Heart left ventricle (tissue), 16 donors: ENCODE measurements around the gene UVRAG. TPM values are rescaled to one million over a fixed set of nuclear protein-coding genes. Genes with fewer than 3 reads are reported as not detected.
A peak's percentile ranks its signal among the peaks of the same experiment; 100 is the strongest.

Source experiments
- ATAC-seq, 4 donors: fragments of 200-7000 bp; cut with Tn5 transposase; one replicate each; pipeline ENCODE4 v1.9.1; 2020 to 2022; ENCODE audit warnings: moderate library complexity in 4 of 4, mild to moderate bottlenecking in 3 of 4, moderate number of reproducible peaks in 1 of 4
- DNase-seq, 5 donors: peaks; one replicate each; pipeline ENCODE4 v3.0.0-alpha.2; 2020
- H3K27ac ChIP-seq, 12 donors: fragments of 200-600 bp; sonication (generic) in 4 of 12; one replicate each; pipeline versions ENCODE4 v1.5.0 to v1.8.0; 2016 to 2022; ENCODE audit warnings: mild to moderate bottlenecking in 2 of 12
- H3K27me3 ChIP-seq, 9 donors: fragments of 200-600 bp; sonication (generic) in 2 of 9; one replicate each; pipeline versions ENCODE4 v1.5.1 to v1.8.0; 2016 to 2022; ENCODE audit warnings: mild to moderate bottlenecking in 3 of 9
- H3K36me3 ChIP-seq, 9 donors: fragments of 200-600 bp; sonication (generic) in 2 of 9; one replicate each; pipeline versions ENCODE4 v1.5.0 to v1.8.0; 2018 to 2022; ENCODE audit warnings: mild to moderate bottlenecking in 2 of 9
- H3K4me1 ChIP-seq, 12 donors: fragments of 200-600 bp; sonication (generic) in 4 of 12; one replicate each; pipeline versions ENCODE4 v1.5.0 to v1.8.0; 2016 to 2022; ENCODE audit warnings: mild to moderate bottlenecking in 3 of 12
- H3K4me3 ChIP-seq, 12 donors: fragments of 200-600 bp; sonication (generic) in 4 of 12; one replicate each; pipeline versions ENCODE4 v1.5.0 to v1.8.0; 2017 to 2022; ENCODE audit warnings: mild to moderate bottlenecking in 9 of 12, moderate library complexity in 4 of 12
- H3K9me3 ChIP-seq, 12 donors: fragments of 200-600 bp; sonication (generic) in 4 of 12; one replicate each; pipeline versions ENCODE4 v1.5.0 to v1.8.0; 2016 to 2022; ENCODE audit warnings: mild to moderate bottlenecking in 1 of 12
- POLR2A ChIP-seq, 2 donors: fragments of 450-650 bp; IDR thresholded peaks; one replicate each; pipeline ENCODE4 v1.6.1; 2017; ENCODE audit warnings: antibody characterized with exemption in 2 of 2, mild to moderate bottlenecking in 2 of 2, moderate library complexity in 2 of 2
- WGBS, 4 donors: extraction: QIAGEN DNeasy Blood & Tissue Kit in 2 of 4; methylation state at CpG; one replicate each; pipeline versions ENCODE4 v1.1.5 to v1.1.7; 2013 to 2018; 5-methylcytosine and 5-hydroxymethylcytosine counted together
- intact Hi-C, 10 donors: fragments of 100-400 bp; cut with DNase I; formaldehyde crosslinking; loops; one replicate each; pipeline versions ENCODE4 v1.11.1 to v1.14.2; 2022
- polyA plus RNA-seq, 2 donors: library from polyadenylated mRNA; stranded (reverse); fragments of 200-250 nt; gene quantifications; one replicate each; pipeline ENCODE4 v1.2.3, GENCODE V29; 2013
- total RNA-seq, 9 donors: library from RNA; depleted of rRNA in 2 of 9; stranded (reverse); fragments of >200 nt in 2 of 9; fragmentation: NEBNext Ultra II Directional in 3 of 9; extraction: Animal tissue kit (Norgen Biotek cat#: 25700) in 3 of 9; gene quantifications; one replicate each; pipeline versions ENCODE4 v1.1.0 to v1.2.4, GENCODE V29; 2016 to 2023
- TF ChIP-seq, protein P1 (sequence below), 12 donors: fragments of 200-600 bp; sonication (generic) in 4 of 12; IDR thresholded peaks; one replicate each; pipeline versions ENCODE4 v1.5.0 to v1.8.0; 2018 to 2022; ENCODE audit warnings: antibody characterized with exemption in 12 of 12, mild to moderate bottlenecking in 5 of 12
- donor health status: ischemic (EF 13 %, LVEDD 7.1; RV severe dilation, severe dysfunction).
- donor health status: healthy with polysubstance abuse.
- donor health status: DM: no; HTN: yes; CAD: no.
- donor health status: DM: no; HTN: no; CAD: no.
- donor health status: ischemic (EF 25% LVEDD 6.9; RV normal size, moderate dysfunction).
- donor health status: ischemic (EF 25% LVEDD 5.7; RV mildly dilated, moderate dysfunction).
- donor health status: healthy.
- donor health status: DM: yes; HTN: yes; CAD: no.
- donor health status: ischemic (EF 35%, LVEDD 5.7; RV mildly dilated, moderate dysfunction).
- donor health status: nonischemic (EF 11% LVEDD 7.7; RV severe dilation, severe dysfunction).
- donor health status: DM: yes; HTN: yes; CAD: no.
- donor health status: PGD.
- donor health status: ischemic (EF 29% LVEDD 5.4; RV normal size, mild dysfunction).
- donor health status: nonischemic (EF 23%, LVEDD 6.1; RV moderate dilation, normal function).

UVRAG gene
- total and polyA plus RNA-seq, 11 donors = 4.5 to 22.6 (median 15.0) TPM

DNA sequence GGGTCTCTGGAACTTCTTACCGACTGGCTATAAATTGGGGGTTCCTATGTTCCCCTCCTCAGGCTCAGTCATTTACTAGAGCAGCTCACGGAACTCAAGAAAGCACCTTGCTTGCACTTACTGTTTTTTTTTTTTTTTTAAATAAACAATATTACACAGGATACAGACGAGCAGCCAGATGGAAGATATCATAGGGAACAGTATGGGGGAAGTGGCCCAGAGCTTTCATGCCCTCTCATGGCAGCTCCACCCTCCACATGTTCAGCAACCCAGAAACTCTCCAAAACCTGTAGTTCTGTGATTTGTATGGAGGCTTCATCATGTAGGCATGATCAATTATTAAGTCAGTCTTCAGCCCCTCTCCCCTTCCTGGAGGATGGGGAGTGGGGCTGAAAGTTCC, 7.5 kb downstream of the UVRAG start:
- intact Hi-C loops = no loop called here
- Histone ChIP-seq H3K9me3 (no peaks in the 10 kb centered on the region), H3K27me3 (no peaks in the 10 kb centered on the region), H3K4me1 (peaks cover 0 to 77% (median 28%) of the 10 kb centered on the region in 12 donors), H3K4me3 (no peak overlapping the region), H3K27ac (peak overlapping the region in 1 of 12 donors; percentile 45), H3K36me3 (no peaks in the 10 kb centered on the region)
- DNase-seq (no peak), ATAC-seq (no peak)
- WGBS, 4 donors = 66 to 82% (median 72%) methylated on average over 3 of the region's 3 CpGs
- TF ChIP-seq, protein P1, sequence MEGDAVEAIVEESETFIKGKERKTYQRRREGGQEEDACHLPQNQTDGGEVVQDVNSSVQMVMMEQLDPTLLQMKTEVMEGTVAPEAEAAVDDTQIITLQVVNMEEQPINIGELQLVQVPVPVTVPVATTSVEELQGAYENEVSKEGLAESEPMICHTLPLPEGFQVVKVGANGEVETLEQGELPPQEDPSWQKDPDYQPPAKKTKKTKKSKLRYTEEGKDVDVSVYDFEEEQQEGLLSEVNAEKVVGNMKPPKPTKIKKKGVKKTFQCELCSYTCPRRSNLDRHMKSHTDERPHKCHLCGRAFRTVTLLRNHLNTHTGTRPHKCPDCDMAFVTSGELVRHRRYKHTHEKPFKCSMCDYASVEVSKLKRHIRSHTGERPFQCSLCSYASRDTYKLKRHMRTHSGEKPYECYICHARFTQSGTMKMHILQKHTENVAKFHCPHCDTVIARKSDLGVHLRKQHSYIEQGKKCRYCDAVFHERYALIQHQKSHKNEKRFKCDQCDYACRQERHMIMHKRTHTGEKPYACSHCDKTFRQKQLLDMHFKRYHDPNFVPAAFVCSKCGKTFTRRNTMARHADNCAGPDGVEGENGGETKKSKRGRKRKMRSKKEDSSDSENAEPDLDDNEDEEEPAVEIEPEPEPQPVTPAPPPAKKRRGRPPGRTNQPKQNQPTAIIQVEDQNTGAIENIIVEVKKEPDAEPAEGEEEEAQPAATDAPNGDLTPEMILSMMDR (IDR thresholded peaks at IDR 0.05) = no peak
- TF ChIP-seq POLR2A (IDR thresholded peaks at IDR 0.05) = no peak

DNA sequence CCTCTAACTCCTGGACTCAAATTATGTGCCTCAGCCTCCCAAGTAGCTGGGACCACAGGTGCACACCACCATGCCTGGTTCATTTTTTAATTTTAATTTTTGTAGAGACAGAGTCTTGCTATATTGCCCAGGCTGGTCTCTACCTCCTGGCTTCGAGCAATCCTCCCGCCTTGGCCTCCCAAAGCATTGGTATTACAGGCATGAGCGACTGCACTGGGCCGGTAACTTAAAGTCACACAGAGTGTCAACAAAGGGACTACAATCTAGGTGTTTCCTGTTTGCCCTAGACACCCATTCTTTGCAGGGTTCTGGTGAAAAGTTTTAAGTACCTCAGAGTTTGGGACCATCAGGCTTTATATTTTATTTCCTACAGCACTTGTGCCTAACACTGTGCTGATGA, 8.4 kb downstream of the UVRAG start:
- Histone ChIP-seq H3K27ac (peak overlapping the region in 4 of 12 donors; percentile 15 to 93 (median 31)), H3K4me1 (peaks cover 0 to 77% (median 35%) of the 10 kb centered on the region in 12 donors)
- 80 to 89% (median 85%) methylated on average over 4 of the region's 4 CpGs for WGBS, 4 donors

DNA sequence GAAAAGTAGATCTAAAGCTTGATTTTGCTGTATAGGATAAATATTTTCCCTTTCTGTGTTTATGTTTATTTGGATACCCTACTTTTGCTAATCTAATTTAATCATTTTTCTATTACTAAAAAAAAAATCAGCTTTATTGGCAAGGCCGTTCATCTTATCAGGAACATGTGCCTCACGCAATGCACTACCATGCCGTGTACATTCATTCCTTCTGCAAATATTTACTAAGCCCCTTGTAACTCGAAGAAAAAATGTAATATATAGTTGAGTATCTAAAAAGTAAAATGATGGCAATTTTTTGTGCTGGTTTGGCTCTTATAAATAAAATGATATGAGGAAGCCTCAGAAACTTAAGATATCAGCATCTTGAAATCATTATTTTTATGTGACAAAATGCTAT, 8.9 kb downstream of the UVRAG start:
- Histone ChIP-seq H3K9me3 (no peaks in the 10 kb centered on the region), H3K4me3 (peak overlapping the region in 5 of 12 donors; percentile 1 to 32 (median 10)), H3K36me3 (no peaks in the 10 kb centered on the region), H3K4me1 (peaks cover 0 to 75% (median 36%) of the 10 kb centered on the region in 12 donors), H3K27ac (peak overlapping the region in 5 of 12 donors; percentile 15 to 93 (median 34)), H3K27me3 (no peaks in the 10 kb centered on the region)
- no peak for TF ChIP-seq POLR2A (IDR thresholded peaks at IDR 0.05)
- TF ChIP-seq, protein P1 (IDR thresholded peaks at IDR 0.05) = no peak
- 31 to 52% (median 47%) methylated on average over 4 of the region's 4 CpGs for WGBS, 4 donors
- intact Hi-C loops = no loop called here
- DNase-seq (no peak), ATAC-seq (no peak)

More for the DNA sequence above, 8.4 kb downstream of the UVRAG start:
- TF ChIP-seq POLR2A (IDR thresholded peaks at IDR 0.05) = no peak
- TF ChIP-seq, protein P1 (IDR thresholded peaks at IDR 0.05) = no peak
- intact Hi-C loops = no loop called here
- no peak overlapping the region for H3K4me3 ChIP-seq
- ATAC-seq = no peak
- H3K9me3 ChIP-seq = no peaks in the 10 kb centered on the region
- H3K27me3 ChIP-seq = no peaks in the 10 kb centered on the region
- no peaks in the 10 kb centered on the region for H3K36me3 ChIP-seq
- no peak for DNase-seq

DNA sequence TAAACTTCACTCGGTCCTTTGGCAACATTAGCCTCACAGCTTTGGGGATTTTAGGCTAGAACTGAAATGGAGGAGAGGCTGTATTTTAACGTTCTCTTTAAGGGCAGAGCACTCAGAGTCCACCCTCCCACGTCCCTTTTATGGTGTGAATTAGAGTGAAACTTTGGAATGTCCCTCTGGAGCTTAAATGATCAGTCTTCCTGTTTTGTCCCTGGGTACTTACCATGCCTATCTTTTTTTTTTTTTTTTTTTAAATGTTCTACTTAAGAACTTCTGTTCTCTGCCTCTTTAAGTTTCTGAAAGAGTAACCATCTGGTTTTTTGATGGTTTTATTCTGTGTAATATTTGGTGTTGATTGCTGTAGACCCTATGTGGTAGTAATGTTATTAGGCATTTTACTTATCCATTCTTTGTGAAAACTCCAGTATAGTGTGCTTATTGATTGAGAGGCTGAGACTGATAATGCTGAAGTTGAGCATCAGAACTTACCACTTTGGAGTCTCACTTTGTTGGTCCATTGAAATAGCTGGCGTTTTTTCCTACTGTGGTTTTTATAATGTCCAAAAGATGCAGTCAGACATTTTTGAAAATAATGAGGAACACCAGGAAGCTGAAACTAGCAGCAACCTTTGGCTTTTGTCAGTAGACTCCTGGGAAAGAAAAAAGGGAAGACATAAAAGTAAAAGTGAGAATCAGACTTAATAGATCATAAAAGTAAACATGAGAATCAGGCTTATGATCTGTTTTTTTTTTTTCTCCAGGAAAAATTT, 11.6 kb downstream of the UVRAG start:
- H3K27ac ChIP-seq = peak overlapping the region; percentile 67 to 93 (median 81)
- H3K9me3 ChIP-seq = no peaks in the 10 kb centered on the region
- H3K36me3 ChIP-seq = no peaks in the 10 kb centered on the region
- WGBS, 4 donors = 19 to 48% (median 30%) methylated on average over 4 of the region's 4 CpGs
- TF ChIP-seq, protein P1 (IDR thresholded peaks at IDR 0.05) = no peak
- no peak for TF ChIP-seq POLR2A (IDR thresholded peaks at IDR 0.05)
- H3K4me3 ChIP-seq = peak overlapping the region in 9 of 12 donors; percentile 6 to 40 (median 19)
- intact Hi-C loops = no loop called here
- H3K27me3 ChIP-seq = no peaks in the 10 kb centered on the region
- ATAC-seq = peak; percentile 52 to 92 (median 89)
- peaks cover 0 to 65% (median 42%) of the 10 kb centered on the region in 12 donors for H3K4me1 ChIP-seq
- DNase-seq = peak in 1 of 5 donors; percentile 31
